HG03439 (cell line): ENCODE measurements around the gene ZNF578.
A peak's percentile ranks its signal among the peaks of the same experiment; 100 is the strongest.
"Not testable (repeated sequence)": the region's sequence is repeated elsewhere in the genome, so short reads cannot be mapped to it uniquely, and the experiment has no call there.

Source experiments
- ATAC-seq: cut with Tn5 transposase; IDR thresholded peaks from one replicate; pipeline ENCODE4 v1.9.1; 2021; ENCODE audit warnings: mild to moderate bottlenecking, moderate library complexity; ENCODE audit not compliant: unreplicated experiment

ZNF578 gene

DNA sequence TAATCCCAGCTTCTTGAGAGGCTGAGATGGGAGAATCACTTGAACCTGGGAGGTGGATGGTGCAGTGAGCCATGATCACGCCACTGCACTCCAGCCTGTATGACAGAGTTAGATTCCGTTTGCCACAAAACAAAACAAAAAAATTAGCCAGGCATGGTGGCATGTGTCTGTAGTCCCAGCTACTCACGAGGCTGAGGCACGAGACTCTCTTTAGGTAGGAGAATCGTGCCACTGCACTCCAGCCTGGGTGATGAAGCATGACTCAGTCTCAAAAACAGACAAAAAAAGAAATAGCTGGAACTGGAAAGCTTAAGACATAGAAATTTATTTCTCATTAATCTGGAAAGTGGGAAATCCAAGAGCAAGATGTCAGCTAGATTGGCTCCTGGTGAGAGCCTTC lies 53.9 kb downstream of the ZNF578 start:
- ATAC-seq: no peak

DNA sequence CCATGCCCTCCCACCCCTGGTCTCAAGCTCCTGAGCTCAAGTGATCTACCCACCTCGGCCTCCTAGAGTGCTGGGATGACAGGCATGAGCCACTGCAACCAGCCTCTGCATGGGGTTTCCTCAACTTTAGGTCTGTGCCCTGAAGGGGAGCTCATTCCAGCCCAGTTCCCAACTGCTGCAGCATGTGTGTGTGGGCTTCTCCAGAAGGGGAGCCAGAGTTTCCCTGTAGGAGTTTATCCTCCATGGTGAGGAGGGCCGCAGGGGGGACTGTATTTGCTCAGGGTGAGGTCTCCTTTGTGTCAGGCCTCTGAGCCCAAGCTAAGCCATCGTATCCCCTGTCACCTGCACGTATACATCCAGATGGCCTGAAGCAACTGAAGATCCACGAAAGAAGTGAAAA lies 62.8 kb downstream of the ZNF578 start:
- no peak for ATAC-seq

DNA sequence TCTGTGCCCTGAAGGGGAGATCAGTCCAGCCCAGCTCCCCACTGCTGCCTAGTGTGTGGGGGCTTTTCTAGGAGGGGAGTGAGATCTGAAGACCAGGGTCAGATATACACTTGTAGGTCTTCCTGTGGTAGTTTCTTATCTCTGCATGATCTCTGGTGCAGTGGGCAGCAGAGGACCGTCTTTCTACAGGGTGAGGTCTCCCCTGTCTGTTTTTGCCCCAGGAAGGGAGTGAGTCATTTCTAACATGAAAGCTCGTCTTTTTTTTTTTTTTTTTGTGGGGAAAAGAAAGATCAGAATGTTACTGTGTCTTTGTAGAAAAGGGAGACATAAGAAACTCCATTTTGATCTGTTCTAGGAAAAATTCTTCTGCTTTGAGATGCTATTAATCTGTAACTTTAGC lies 65.3 kb downstream of the ZNF578 start:
- no peak for ATAC-seq

DNA sequence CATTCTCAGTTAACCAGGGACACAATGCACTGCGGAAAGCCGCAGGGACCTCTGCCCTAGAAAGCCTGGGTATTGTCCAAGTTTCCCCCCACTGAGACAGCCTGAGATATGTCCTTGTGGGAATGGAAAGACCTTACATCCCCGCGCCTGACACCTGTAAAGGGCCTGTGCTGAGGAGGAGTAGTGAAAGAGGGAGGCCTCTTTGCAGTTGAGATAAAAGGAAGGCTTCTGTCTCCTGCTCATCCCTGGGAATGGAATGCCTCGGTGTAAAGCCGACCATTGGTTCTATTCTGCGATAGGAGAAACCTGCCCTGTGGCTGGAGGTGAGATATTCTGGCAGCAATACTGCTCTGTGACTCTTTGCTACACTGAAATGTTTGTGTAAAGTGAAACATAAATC lies 65.8 kb downstream of the ZNF578 start:
- not testable (repeated sequence) for ATAC-seq

DNA sequence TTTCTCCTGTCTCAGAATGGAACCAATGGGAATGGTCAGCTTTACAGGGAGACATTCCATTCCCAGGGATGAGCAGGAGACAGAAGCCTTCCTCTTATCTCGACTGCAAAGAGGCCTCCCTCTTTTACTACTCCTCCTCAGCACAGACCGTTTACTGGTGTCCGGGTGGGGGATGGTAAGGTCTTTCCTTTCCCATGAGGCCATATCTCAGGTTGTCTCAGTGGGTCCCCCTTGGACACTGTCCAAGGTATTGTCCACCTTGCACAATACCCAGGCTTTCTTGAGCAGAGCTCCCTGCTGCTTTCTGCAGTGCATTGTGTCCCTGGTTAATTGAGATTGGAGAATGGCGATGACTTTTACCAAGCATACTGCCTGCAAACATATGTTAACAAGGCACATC lies 66.7 kb downstream of the ZNF578 start:
- no peak for ATAC-seq

DNA sequence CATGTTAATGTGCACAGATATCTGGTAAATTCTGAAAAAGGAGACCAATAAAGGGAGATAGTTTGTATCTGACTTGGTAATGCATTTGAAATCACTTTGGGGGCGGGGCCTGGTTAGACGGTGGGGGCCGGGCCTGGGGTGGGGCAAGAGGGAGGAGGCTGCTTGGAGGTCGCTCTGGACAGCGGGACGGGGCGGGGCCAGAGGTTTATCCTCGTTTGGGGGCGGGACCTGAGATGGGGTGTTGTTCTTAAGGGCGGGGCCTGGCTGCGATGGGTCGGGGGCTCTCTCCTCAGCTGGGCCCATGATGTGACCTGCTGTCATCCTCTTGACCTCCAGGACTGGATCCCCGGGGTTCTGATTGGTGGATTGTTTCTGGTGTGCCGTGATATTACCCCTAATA lies 69.2 kb downstream of the ZNF578 start:
- ATAC-seq: no peak

DNA sequence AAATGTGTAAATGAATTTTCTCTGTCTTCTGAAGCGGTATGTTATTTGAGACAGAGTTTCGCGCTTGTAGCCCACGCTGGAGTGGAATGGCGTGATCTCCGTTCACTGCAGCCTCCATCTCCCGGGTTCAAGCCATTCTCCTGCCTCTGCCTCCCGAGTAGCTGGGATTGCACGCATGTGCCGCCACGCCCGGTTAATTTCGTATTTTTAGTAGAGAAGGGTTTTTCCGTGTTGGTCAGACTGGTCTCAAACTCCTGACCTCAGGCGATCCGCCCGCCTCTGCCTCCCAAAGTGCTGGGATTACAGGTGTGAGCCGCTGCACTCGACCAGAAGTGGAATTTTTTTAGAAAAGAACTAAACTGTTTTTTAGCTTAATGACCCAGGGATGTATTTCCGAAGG lies 70.7 kb downstream of the ZNF578 start:
- no peak for ATAC-seq

DNA sequence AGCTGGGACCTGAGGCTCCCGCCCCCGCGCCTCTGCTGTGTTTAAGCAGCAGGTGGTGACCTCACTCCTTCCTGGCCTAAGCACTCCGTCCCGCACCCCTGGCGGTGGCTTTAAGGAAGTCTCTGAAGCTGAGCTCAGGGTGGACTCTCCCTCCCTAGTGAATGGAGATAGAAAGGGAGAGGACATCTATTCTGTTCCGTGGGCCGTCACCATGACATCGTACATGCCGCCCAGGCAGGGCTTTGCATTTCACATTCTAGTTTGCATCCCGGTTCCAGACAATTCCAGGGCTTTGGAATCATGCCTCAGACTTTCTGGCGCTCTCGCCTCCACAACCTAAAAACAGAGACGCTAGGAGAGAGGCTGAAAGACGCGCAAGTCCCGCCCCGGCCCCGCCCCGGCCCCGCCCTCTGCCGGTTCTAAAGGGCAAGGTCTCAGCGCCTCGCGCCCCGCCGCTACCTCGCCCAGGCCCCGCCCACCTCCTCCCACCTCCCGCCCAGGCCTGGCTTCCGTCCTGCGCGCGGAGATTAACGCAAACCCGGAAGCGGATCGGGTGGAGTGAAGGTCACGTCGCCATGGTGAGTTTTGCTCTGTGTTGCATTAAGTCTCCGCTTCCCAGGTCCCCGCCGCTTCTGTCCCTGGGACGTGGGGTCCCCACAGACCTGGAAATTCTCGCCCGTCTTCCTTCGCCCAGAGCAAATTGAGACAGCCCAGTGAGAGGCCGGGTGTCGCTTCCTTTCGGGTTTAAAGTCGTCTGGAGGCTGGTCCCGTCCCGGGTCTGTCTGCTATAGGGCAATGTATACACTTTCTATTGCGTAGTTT lies 74.0 kb downstream of the ZNF578 start, which contains the start of gene ZNF808:
Gene ZNF808, plus strand, starts transcription at position 535 of the 822 bp plus-strand sequence. CDS start 15,617 bp downstream, outside the sequence.
- ATAC-seq: peak; percentile 86

DNA sequence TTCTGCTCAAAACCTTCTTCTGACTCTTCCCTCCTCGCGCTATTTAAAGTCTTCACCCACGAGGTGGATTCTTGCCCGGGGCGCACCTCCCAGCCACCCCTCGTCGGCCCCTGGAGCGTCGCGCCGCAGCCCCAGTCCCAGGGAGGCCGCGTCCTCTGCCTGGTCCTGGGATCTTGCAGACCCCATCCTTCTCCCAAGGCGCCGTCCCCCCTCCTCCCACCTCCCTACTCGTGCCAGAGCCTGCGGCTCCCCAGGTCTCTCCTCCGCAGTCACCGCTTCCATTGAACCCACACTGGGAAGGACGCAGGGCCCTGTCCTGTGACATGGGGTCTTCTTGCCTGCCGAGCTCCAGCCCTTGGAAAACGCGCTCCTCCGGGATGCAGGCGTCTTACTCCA lies 74.6 kb downstream of the ZNF578 start:
- ATAC-seq: peak; percentile 14

DNA sequence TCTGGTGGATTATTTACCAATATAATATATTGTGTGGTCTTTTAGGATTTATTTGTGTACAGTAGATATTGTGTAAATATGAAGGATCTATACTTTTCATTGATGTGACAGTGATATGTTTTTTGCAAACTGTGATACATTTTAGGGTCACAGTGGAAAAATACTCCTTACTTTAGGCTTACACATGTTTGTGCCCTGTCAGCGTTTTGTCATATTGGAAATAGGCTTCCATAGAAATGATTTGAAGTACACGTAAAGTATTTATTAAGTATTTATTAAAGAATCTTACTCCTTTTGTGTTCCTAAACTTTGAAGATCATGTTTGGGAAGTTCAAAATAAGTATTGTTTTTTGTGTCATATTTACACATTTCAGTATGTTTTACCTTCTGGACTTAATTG lies 79.1 kb downstream of the ZNF578 start:
- ATAC-seq: no peak

DNA sequence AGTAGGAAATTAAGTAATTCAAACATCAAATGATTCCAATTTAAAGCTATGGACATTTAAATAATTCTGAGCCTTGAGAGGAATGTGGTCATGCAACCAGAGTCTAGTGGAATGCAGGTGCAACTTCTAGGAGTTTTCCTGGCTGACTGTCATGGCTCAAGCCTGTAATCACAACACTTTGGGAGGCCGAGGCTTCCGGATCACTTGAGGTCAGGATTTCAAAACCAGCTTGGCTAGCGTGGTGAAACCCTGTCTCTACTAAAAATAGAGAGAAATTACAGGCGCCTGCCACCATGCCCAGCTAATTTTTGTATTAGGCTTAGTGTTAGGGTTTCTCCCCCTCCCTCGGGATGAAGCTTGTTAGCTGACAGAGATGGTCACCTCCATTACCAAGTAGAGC lies 80.5 kb downstream of the ZNF578 start:
- no peak for ATAC-seq

DNA sequence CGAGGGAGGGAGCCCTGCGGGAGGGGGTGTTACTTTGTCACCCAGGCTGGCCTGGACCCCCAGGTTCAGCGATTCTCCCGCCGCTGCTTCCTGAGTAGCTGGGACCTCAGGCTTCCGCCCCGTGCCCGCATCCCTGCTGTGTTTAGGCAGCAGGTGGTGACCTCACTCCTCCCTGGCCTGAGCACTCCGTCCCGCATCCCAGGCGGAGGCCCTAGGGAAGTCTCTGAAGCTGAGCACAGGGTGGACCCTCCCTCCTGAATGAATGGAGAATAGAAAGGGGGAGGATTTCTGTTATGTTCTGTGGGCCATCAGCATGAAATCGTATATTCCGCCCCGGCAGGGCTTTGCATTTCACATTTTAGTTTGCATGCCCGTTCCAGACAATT lies 82.0 kb downstream of the ZNF578 start:
- ATAC-seq: peak; percentile 24

DNA sequence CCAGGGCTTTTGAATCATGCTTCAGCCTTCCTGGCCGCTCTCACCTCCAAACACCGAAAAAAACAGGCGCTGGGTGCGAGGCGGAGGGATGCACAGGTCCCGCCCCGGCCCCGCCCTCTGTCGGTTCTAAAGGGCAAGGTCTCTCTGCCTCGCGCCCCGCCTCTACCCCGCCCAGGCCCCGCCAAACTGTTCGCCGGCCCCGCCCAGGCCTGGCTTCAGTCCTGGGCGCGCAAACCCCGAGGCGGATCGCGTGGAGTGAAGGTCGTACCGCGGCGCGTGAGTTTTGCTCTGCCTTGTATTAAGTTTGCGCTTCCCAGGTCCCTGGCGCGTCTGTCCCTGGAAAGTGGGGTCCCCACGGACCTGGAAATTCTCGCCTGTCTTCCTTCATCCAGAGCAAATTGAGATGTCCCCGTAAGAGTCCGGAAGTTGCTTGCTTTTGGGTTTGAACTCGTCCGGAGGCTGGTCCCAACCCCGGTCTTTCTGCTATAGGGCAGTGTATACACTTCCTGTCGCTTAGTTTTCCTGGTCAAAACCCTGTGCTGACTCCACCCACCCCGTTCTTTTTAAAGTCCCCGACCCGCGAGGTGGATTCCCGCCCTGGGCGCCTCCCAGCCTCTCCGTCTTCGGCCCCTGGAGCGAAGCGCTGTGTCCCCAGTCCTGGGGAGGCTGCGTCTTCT lies 82.6 kb downstream of the ZNF578 start:
- ATAC-seq: peak; percentile 90

DNA sequence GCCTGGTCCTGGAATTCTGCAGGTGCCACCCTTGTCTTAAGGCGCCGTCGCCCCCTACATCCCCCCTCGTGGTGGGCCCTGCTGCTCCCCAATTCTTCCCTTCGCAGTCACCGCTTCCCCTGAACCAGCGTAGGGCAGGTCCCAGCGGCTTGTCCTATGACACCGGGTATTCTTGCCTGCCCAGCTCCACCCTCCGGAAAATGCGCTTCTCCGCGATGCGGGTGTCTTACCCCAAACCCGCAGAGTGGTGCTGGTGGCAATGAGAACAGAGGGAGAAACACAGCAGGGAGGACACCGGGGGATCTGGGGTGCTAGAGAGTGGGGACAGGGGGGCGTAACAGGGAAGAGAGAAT lies 83.1 kb downstream of the ZNF578 start:
- ATAC-seq: no peak

DNA sequence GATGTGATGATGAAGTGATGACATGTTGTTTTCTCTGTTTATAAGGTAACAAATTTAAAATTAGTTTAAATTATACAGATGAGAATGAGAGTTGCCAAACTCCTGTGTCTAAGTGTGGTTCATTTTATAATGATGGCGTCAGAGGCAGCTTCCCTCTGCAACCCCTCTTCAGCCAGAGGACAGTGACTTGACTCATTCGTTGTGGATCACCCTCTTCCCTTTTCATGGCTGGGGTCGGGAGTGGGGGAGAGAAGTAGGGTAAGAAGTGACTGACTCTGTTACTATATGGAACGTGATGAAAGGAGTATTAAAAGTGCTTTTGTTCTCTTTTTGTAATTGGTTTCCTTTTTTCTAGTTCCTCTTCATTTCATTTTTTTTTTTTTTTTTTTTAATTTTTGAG lies 85.5 kb downstream of the ZNF578 start:
- ATAC-seq: not testable (repeated sequence)

DNA sequence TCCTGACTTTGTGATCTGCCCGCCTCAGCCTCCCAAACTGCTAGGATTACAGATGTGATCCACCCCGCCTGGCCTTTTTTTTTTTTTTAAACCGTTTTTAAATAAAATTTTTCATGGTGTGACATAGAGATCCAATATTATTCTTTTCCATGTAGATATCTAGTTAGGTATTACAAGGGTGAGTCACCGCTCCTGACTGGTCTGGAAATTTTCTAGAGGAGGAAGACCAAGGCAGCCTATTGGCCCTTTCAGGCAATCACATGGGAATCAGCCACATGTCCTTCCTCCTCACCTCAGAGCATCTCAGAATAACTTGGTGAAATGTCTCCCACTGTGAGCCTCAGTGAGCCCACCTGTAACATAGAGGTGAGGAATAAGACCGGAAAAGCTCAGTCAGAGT lies 87.8 kb downstream of the ZNF578 start:
- ATAC-seq: not testable (repeated sequence)

DNA sequence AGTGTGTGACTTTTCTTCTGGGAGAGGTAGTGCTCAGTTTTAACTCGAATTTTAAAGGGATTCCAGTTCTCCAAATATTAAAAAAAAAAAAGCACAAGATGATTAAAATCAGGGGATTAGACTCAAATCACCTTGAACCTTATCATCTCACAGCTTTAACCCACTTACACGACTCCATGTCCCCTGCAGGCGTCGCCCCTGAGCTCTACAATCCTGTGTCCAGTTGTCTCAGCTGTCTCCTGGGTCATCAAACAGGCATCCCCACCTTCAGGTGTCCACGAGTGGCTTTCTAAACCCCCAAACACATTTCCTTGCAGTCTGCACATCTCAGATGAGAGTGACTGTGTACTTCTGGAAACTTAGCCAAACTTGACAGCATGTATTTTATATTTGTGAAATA lies 88.3 kb downstream of the ZNF578 start:
- ATAC-seq: no peak

DNA sequence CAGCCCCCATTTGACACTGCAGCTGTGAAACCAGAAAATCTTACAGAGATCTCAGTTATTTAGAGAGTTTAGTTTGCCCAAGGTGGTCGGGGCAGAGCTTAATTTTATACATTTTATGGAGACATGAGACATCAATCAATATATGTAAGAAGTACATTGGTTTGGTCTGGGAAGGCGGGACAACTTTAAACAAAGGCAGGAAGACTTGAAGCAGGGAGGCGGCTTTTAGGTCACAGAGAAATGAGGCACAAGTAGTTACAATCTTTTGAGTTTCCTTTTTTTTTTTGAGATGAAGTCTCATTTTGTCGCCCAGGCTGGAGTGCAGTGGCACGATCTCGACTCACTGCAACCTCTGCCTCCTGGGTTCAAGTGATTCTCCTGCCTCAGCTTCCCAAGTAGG lies 89.2 kb downstream of the ZNF578 start:
- not testable (repeated sequence) for ATAC-seq

DNA sequence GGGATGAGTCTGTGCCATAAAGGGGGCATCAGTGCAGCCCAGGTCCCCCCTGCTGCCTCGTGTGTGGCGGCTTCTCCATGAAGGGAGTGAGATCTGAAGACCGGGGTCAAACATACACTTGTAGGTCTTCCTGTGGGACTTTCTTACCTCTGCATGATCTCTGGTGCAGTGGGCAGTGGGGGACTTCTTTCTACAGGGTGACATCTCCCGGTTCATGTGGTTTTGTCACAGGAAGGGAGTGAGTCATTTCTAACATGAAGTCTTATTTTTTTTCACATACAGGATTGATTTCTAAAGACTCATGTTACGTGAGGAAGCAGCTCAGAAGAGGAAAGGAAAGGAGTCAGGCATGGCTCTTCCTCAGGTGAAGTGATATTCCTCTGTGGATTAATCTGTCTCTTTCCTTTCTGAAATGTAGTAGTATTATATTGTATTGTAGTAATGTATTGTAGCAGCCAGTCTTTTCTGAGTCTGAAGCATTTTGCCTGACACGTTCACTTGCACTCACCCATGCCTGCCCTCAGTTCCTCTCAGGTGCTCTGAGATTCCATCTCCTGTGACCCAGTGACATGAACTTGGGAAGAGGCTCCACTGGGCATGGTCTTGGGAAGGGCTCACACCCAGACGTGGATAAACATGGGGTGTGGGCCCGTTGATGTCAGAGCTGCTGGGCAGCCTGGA lies 89.8 kb downstream of the ZNF578 start:
- ATAC-seq: no peak

DNA sequence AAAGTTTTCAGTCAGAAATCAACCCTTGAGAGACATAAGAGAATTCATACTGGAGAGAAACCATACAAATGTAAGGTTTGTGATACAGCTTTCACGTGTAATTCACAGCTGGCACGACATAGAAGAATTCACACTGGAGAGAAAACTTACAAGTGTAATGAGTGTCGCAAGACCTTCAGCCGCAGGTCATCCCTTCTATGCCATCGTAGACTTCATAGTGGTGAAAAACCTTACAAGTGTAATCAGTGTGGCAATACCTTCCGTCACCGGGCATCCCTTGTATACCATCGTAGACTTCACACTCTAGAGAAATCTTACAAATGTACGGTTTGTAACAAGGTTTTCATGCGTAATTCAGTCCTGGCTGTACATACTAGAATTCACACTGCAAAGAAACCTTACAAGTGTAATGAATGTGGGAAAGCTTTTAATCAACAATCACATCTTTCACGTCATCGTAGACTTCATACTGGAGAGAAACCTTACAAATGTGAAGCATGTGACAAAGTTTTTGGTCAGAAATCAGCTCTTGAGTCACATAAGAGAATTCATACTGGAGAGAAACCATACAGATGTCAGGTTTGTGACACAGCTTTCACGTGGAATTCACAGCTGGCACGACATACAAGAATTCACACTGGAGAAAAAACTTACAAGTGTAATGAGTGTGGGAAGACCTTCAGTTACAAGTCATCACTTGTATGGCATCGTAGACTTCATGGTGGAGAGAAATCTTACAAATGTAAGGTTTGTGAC lies 101.0 kb downstream of the ZNF578 start:
- no peak for ATAC-seq
